ENCODE measurements around the gene ATXN7L3. TPM values are rescaled to one million over a fixed set of nuclear protein-coding genes. Genes with fewer than 3 reads are reported as not detected.
A peak's percentile ranks its signal among the peaks of the same experiment; 100 is the strongest.

The ATXN7L3 gene
- polyA plus RNA-seq, 12 donors, result 36.3 to 63.7 (median 49.6) TPM; not detected in 1

DNA sequence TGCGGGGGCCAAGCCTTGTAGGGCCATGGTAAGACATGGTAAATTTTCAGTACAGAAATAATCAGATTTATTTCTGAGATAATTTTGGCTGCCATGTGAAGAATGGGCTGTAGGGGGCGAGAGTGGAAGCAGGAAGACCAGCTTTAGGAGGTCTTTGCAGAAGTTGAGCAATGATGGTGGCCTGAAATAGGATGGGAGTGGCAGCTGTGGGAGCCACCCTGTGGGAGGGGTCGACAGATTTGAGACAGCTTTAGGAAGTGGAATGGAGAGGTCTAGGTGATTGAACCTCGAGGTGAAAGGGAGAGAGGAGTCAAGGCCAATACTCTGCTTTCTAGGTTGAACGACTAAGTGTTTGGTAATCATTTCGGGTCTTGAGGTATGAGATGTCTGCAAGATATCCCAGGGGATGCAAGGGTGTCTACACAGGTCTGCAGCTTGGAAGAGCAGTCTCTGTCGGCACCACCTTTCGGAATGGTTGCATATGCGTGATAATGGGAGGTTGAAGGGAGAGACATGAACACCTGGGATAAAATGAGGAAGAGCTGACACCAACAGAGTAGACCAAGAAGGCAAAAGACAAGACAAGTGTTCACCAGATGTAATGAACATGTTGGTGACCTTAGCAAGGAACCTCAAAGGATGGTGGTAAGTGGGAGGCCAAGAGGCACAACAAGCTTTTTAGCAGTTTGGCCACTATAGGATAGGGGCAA lies 4.2 kb upstream of the ATXN7L3 start:
- no peak for DNase-seq

DNA sequence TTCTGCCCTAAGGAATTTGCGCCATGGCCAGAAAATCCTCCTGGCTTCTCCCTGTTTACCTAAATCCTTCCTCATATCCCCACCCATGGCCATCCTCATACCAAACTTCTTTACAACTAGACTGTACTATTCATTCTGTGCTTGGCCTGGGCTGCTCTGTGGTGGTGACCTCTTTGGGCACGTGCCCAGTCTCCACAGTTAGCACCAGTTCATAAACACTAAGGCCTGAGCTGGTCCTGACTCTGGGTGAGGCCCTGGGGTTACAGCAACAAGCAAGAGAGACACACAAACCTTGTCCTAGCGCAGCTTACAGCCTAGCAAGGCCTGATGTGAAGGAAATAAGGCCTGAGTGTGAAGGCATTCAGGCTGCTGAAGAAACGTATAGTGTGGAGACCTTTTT lies 3.1 kb upstream of the ATXN7L3 start:
- DNase-seq, result no peak

DNA sequence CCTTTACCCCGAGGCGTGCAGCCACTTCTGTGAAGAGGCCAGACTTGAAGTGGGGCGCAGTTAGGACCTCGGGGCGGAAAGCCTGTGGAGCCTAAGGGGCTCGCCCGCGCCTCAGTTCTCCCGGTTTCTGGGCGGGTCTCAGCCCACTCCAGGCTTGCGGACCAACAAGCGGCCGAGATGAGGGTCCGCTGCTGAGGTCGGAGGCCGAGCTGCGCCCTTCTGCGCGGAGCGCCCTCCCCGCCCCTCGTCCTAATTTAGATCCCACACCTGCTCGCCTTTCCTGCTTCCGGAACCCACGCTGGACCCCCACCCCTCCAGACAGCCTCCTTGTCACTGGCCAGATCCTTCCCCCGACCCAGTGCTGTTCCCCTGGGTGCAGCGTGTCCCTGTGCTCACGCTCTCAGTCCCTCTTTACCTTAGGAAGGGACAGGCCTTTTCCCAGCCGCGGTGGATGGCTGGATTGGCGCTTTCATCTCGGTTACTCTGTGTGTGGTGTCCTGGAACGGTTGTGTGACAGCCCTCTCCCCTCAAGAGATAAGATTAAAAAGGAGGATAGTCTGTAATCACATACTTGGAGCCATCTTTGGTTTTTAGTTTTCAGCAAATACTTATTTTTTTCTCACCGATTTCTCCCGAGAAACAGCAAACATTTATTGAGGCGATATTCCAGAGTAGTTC lies 933 bp upstream of the ATXN7L3 start:
- DNase-seq, result no peak

DNA sequence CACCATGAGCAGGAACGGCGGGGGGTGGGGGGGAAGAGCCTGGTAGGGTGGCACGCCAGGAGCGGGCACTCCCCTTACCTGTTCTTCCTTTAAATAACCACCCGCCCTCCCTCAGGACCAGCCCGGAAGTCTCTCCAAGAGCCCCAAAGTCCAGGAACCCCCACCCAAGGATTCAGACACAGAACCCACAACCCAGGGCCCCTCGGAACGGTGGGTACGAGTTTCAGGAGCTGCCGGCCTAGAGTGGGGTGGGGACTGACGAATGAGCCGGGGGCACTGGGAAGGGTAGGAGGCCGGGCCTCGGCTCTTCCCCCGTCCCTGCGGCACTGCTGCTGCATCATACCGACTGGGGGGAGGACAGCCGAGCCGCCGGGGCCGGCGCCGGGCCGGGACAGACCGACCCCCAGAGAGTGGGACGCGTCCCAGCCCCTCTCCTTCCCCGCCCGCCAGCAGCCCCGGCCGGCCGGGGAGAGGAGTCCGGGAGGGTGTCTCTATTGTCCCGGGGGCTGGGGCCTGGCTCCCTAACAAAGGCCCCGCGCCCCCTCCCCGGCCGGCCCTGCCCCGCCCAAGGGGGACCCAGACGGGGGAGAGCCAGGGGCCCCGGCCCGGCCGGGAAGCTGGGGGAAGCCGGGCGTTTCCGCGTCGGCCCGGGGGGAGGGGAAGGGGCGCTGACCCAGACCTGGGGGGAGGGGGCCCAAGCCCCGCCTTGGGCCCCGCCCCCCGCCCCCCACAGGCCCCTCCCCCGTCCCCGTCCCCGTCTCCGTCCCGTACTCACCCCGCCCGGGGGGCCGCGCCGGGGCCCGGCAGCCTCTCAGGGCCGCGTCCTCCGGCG lies 747 bp downstream of the ATXN7L3 start:
- DNase-seq, result no peak

DNA sequence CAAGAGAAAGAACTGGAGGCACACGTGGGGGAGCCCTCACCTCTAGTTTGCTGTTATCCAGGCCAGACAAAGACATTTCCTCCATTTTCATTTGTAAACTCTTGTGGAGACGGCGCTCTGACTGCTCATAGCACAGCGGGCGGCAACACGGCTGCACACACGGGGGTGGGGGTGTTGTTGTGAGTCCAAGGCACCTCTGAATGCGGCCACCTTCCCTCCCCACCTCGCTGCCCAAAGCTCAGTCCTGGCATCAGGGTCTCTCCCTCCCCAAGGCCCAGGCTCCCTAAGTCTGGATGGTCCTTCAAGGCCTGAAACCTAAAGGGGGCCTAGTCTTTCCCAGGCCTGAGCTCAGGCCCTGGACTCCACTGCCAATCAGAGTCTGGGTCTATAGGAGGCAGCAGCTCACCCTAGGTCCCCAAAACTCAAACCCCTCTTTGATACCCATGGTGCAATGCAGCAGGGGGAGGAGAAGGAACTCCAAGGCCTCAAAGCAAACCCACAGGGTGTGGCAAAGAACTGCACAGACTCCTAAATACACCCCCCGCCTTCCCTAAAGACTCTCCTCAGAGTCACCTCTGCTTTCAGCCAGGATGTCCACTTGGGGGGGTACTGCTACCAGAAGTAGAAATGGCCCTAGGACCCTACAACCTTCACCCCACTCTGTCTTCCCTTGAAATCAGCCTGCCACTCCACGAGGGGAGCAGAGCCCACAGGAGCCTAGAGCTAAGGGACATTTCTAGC lies 1.5 kb downstream of the ATXN7L3 start:
- no peak for DNase-seq

DNA sequence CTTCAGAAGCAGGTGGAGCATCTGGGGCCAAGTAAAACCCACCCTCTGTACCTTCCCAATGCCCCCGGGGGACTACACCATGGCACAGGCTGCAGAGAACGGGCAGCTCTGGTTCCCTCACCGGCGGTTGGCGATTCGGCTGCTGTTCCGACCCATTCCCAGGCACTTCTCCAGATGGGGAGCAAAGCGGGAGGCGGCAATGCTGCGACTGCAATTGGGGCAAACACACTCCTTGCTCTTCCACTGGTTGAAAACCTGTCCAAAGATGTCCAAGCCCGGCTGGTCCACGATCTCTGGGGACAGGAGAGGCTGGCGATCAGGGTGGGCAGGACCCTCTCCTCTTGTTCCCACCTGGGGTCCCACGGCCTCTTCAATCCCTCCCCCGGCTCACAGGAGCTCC lies 2.6 kb downstream of the ATXN7L3 start:
- DNase-seq, result no peak

DNA sequence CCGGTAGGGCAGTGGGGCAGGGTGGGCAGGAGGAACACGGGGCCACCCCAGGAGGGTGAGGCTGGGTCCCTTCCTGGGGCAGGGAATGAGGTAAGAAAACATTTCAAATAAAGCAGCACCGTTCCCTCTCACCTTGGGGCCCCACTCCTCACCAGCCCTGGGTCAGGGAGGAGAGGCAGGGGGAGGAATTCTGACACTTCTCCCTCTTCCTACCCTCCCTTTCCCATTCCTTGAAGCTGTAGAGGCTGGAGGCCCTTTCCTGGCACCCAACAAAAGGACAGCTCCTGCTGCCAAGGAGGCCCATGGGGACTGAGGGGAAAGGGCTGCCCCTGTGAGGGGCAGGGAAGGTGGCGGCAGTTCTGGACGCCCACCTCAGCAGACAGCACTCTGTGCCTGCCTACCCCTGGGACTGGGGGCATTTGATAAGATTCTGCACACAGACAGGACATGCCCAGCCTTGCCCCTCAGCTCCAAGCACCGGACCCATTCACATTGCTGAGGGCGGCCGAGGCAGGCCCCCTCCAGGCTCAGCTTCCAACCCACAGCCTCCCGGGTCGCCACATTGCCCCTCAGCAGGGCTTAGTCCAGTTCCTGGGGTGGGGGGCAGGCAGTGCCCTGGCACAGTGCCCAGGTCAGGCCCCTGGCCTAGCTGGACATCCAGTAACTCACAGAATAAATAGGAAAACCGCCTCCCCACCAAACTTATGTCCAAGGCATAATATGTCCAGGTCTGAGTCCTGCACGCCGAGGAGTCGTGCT lies 6.2 kb downstream of the ATXN7L3 start:
- no peak for DNase-seq

- no peak for DNase-seq
Measured at GRCh38 chr17:44192750-44193149, 6.9 kb downstream of the ATXN7L3 start.

GRCh38 chr17:44191941-44192496 lies 7.7 kb downstream of the ATXN7L3 start:
- no peak for DNase-seq

DNA sequence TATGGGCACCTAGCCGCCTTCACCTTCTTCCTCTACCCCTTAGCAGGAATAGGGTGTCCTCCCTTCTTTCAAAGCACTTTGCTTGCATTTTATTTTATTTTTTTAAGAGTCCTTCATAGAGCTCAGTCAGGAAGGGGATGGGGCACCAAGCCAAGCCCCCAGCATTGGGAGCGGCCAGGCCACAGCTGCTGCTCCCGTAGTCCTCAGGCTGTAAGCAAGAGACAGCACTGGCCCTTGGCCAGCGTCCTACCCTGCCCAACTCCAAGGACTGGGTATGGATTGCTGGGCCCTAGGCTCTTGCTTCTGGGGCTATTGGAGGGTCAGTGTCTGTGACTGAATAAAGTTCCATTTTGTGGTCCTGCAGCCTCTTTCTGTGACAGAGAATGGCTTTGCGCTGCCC lies 8.3 kb downstream of the ATXN7L3 start:
- no peak for DNase-seq

GRCh38 chr17:44190481-44190880 lies 9.2 kb downstream of the ATXN7L3 start:
- DNase-seq, result no peak

- no peak for DNase-seq
Measured at GRCh38 chr17:44188576-44189403, 10.9 kb downstream of the ATXN7L3 start.

GRCh38 chr17:44187131-44187899 lies 12.4 kb downstream of the ATXN7L3 start:
- DNase-seq, result no peak

GRCh38 chr17:44186307-44187130 lies 13.2 kb downstream of the ATXN7L3 start, which contains the start of gene TMUB2:
Gene TMUB2, plus strand, starts transcription at chr17:44186972. Its CDS starts 737 bp downstream, at chr17:44187709.
- peak; percentile 99 for DNase-seq

GRCh38 chr17:44184212-44184810 lies 15.4 kb downstream of the ATXN7L3 start:
- no peak for DNase-seq

- DNase-seq, result no peak
Measured at GRCh38 chr17:44183024-44183423, 16.7 kb downstream of the ATXN7L3 start.

GRCh38 chr17:44178133-44178532 lies 21.6 kb downstream of the ATXN7L3 start:
- DNase-seq, result no peak

DNA sequence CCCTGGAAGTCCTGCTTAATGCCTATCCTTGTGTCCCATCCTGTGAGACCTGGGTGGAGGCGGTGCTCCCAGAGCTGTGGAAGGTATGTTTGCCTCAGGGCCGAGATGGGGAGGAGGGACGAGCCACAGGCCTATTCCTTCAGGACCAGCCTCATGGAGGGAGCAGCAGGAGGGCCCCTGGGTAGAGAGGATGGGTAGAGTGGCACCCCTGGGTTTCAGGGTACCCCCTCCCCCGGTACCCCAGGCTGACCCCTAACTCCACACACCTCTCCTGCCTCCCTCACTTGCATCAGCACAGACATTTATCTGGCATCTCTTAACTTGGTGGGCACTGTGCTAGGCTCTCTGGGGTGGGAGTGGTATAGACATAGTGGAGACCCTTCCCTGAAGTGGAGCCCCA lies 22.0 kb downstream of the ATXN7L3 start:
- no peak for DNase-seq

All from muscle of arm (tissue), 12 donors.